GM12865 (cell line): Measurements from ENCODE around the gene SLC16A12.
"Not testable (repeated sequence)": the region's sequence is repeated elsewhere in the genome, so short reads cannot be mapped to it uniquely, and the experiment has no call there.

Experiments used
- DNase-seq: peaks from one replicate; pipeline ENCODE4 v3.0.0; 2010; ENCODE audit warnings: low read depth
- H3K4me3 ChIP-seq: 2 replicates; pipeline ENCODE4 v1.5.1; 2011; ENCODE audit warnings: mild to moderate bottlenecking, low read depth, low read length, control low read depth
- CTCF ChIP-seq: IDR thresholded peaks from 2 replicates; pipeline ENCODE4 v1.5.1; 2011; ENCODE audit warnings: low read length, control low read depth, low read depth, inconsistent platforms; ENCODE audit not compliant: insufficient read depth; ENCODE audit errors: missing control alignments

The SLC16A12 gene

GRCh38 chr10:89392974-89393373 lies 142.4 kb downstream of the SLC16A12 start:
- peak overlapping the region; percentile 53 for H3K4me3 ChIP-seq
- TF ChIP-seq CTCF = no peak
- DNase-seq = peak; percentile 68

- no peak for TF ChIP-seq CTCF
- H3K4me3 ChIP-seq = peak within 1 kb of the TSS; percentile 53
- peak; percentile 90 for DNase-seq
These were observed 143.3 kb downstream of the SLC16A12 start, which contains the start of gene IFIT1 for GRCh38 chr10:89391907-89392756. Gene IFIT1 (plus strand): TSS chr10:89392623. CDS start chr10:89392713, 90 bp downstream.

DNA sequence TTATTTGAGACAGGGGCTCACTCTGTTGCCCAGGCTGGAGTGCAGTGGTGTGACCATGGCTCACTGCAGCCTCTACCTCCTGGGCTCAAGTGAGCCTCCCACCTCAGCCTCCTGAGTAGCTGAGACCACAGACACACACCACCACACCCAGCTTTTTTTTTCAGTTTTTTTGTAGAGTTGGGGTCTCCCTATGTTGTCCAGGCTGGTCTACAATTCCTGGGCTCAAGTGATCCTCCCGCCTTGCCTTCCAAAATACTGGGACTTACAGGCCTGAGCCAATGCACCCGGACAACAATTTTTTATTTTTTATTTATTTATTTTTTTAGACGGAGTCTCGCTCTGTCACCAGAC lies 144.2 kb downstream of the SLC16A12 start:
- DNase-seq, H3K4me3 ChIP-seq: not testable (repeated sequence)

- no peak for DNase-seq
- no peak for TF ChIP-seq CTCF
- no peak overlapping the region for H3K4me3 ChIP-seq
These were observed 144.7 kb downstream of the SLC16A12 start for GRCh38 chr10:89390476-89391225.

DNA sequence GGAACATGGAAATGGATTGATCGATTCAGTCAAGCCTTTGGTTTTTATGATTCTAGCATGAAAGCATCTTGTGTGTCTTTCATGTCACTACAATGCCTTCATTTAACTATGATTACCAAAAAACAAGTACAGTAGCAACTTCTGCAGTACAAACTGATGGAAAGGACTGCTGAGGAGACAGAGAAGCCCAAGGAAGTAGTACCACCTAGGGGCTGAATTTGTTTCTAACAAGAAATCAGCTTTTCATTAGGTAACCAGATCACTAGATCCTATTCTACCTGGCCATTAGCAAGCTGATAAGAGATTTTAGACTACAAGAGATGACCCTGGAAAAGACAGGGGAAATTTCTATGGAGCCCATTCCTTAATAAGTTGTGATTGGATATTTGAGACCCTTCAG lies 146.1 kb downstream of the SLC16A12 start:
- peak; percentile 27 for TF ChIP-seq CTCF
- peak; percentile 58 for DNase-seq
- no peak overlapping the region for H3K4me3 ChIP-seq

DNA sequence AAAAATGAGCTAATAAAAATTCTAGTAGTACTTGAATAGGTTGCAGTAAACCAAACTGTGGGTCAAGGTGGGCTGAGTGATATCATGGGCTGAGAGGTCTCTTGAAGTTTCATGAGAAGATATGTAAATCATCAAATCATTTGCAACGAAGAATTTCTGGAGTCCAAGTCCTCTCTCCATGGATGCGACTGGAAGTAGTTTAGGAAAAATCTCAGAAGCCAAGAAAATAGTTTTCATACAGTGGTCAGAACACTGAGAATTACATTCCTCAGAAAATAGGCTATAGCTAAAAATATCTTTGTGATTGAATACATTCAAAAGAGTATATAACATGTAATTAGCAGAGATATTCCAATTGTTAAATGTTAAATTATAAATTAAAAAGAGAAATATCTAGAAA lies 146.6 kb downstream of the SLC16A12 start:
- no peak overlapping the region for H3K4me3 ChIP-seq
- DNase-seq = no peak
- no peak for TF ChIP-seq CTCF
